ENCODE data around the gene CHD1L.

The CHD1L gene

GRCh38 chr1:147246044-147246690 is 3.7 kb downstream of the CHD1L start:
- no peak overlapping the region for H3K4me3 ChIP-seq (ENCODE audit: control insufficient read depth, low read depth, low read length)
- no peak for DNase-seq (ENCODE audit: low read depth)
- TF ChIP-seq, protein P1, sequence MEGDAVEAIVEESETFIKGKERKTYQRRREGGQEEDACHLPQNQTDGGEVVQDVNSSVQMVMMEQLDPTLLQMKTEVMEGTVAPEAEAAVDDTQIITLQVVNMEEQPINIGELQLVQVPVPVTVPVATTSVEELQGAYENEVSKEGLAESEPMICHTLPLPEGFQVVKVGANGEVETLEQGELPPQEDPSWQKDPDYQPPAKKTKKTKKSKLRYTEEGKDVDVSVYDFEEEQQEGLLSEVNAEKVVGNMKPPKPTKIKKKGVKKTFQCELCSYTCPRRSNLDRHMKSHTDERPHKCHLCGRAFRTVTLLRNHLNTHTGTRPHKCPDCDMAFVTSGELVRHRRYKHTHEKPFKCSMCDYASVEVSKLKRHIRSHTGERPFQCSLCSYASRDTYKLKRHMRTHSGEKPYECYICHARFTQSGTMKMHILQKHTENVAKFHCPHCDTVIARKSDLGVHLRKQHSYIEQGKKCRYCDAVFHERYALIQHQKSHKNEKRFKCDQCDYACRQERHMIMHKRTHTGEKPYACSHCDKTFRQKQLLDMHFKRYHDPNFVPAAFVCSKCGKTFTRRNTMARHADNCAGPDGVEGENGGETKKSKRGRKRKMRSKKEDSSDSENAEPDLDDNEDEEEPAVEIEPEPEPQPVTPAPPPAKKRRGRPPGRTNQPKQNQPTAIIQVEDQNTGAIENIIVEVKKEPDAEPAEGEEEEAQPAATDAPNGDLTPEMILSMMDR (IDR thresholded peaks at IDR 0.05; ENCODE audit: control insufficient read depth, insufficient read depth, low read depth, low read length, missing control alignments) = no peak

DNA sequence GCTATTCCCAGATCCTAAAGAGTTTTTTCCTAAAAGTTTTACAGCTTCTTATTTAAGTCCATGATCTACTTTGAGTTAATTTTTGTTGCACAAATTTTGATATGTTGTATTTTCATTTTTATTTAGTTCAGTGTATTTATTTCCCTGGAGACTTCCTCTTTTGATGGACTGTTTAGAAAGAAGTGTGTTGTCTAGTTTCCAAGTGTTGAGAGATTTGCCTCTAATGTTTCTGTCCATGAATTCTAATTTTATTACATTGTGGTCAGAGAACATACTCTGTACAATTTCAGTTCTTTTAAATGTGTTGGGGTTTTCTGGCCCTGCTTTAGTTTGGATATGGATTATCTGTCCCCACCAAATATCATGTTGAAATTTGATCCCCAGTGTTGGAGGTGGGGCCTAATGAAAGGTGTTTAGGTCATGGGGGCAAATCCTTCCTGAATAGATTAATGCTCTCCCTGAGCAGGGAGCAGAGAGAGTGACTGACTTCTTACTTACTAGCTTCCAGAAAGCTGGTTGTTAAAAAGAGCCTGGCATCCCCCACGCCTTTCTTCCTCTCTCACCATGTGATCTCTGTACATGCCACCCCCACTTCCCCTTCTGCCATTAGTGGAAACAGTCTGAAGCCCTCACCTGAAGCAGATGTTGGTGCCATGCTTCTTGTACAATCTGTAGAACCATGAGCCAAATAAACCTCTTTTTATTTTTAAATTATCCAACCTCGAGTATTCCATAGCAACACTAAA is 4.6 kb downstream of the CHD1L start:
- no peak overlapping the region for H3K4me3 ChIP-seq (ENCODE audit: control insufficient read depth, low read depth, low read length)
- no peak for DNase-seq (ENCODE audit: low read depth)
- TF ChIP-seq, protein P1 (IDR thresholded peaks at IDR 0.05; ENCODE audit: control insufficient read depth, insufficient read depth, low read depth, low read length, missing control alignments) = no peak

- H3K4me3 ChIP-seq (ENCODE audit: control insufficient read depth, low read depth, low read length) = no peak overlapping the region
- TF ChIP-seq, protein P1 (IDR thresholded peaks at IDR 0.05; ENCODE audit: control insufficient read depth, insufficient read depth, low read depth, low read length, missing control alignments) = no peak
- no peak for DNase-seq (ENCODE audit: low read depth)
Measured at GRCh38 chr1:147247656-147248238, 5.3 kb downstream of the CHD1L start.

- H3K4me3 ChIP-seq (ENCODE audit: control insufficient read depth, low read depth, low read length) = no peak overlapping the region
- no peak for DNase-seq (ENCODE audit: low read depth)
- TF ChIP-seq, protein P1 (IDR thresholded peaks at IDR 0.05; ENCODE audit: control insufficient read depth, insufficient read depth, low read depth, low read length, missing control alignments) = no peak
Measured at GRCh38 chr1:147252540-147252939, 10.1 kb downstream of the CHD1L start.

DNA sequence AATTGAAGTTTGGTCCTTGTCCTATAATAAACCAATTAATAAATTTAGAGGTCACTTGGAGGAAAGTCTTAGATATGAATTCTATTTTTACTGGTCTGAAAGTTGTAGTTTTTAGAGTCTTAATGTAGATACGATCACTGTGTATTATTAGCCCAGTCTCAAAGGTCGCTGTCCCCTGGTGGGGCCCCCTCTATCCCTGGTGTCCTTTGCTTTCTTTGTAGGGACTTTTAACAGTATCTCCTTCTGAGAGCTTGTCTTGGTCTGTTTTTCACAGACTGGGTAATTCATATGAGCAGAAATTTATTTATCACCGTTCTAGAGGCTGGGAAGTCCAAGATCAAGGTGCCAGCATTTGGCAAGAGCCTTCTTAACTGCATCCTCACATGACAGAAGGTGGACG is 18.5 kb downstream of the CHD1L start:
- TF ChIP-seq, protein P1 (IDR thresholded peaks at IDR 0.05; ENCODE audit: control insufficient read depth, insufficient read depth, low read depth, low read length, missing control alignments) = no peak
- no peak overlapping the region for H3K4me3 ChIP-seq (ENCODE audit: control insufficient read depth, low read depth, low read length)
- DNase-seq (ENCODE audit: low read depth) = no peak

- DNase-seq (ENCODE audit: low read depth) = no peak
- TF ChIP-seq, protein P1 (IDR thresholded peaks at IDR 0.05; ENCODE audit: control insufficient read depth, insufficient read depth, low read depth, low read length, missing control alignments) = no peak
- H3K4me3 ChIP-seq (ENCODE audit: control insufficient read depth, low read depth, low read length) = no peak overlapping the region
Measured at GRCh38 chr1:147264158-147264768, 21.8 kb downstream of the CHD1L start.
